ENCODE data around the gene TUBB6.

The TUBB6 gene

DNA sequence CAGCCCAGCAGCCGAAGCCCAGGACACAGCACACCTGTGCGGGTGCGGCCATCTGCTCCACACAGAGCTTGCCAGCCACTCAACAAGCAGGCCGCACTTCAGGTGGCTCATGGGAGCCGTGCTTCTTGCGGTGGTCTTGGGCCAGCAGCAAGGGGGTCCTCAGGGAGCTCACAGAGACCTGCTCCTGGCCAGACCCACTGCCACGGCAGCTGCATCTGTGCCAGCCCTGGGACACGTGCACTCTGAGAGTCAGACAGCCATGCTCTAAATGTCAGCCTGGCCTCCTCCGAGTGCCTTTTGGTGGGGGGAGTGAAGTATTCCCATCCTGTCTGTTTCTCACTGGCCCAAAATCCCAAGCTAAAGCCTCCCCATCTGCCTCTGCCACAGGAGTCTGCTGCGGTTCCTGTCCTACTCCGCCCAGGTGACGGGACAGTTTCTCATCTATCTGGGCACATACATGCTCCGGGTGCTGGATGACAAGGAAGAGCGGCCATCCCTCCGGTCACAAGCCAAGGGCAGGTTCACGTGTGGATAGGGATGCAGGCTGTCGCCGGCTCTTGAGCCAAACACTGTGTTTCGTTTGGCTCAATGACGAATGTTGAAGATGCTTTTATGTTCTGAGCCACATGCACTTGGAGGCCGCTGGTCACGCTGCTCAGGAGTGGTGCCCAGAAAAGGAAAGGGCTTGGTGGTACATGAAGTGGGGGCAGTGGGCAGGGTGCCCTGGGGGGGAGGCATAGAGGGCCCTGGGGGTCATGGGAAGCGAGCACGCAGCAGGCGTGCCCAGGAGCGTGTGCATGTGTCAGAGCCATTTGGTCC is 31.1 kb upstream of the TUBB6 start:
- H3K4me3 ChIP-seq (ENCODE audit: control insufficient read depth, low read depth, low read length): no peak overlapping the region
- TF ChIP-seq, protein P1, sequence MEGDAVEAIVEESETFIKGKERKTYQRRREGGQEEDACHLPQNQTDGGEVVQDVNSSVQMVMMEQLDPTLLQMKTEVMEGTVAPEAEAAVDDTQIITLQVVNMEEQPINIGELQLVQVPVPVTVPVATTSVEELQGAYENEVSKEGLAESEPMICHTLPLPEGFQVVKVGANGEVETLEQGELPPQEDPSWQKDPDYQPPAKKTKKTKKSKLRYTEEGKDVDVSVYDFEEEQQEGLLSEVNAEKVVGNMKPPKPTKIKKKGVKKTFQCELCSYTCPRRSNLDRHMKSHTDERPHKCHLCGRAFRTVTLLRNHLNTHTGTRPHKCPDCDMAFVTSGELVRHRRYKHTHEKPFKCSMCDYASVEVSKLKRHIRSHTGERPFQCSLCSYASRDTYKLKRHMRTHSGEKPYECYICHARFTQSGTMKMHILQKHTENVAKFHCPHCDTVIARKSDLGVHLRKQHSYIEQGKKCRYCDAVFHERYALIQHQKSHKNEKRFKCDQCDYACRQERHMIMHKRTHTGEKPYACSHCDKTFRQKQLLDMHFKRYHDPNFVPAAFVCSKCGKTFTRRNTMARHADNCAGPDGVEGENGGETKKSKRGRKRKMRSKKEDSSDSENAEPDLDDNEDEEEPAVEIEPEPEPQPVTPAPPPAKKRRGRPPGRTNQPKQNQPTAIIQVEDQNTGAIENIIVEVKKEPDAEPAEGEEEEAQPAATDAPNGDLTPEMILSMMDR (conservative IDR thresholded peaks at IDR 0.05; ENCODE audit: control insufficient read depth, insufficient read depth, low read depth, low read length): no peak
- DNase-seq (ENCODE audit: low read depth): no peak

- no peak for DNase-seq (ENCODE audit: low read depth)
- TF ChIP-seq, protein P1 (conservative IDR thresholded peaks at IDR 0.05; ENCODE audit: control insufficient read depth, insufficient read depth, low read depth, low read length): no peak
- peak overlapping the region; percentile 42 for H3K4me3 ChIP-seq (ENCODE audit: control insufficient read depth, low read depth, low read length)
These were observed 29.8 kb upstream of the TUBB6 start for GRCh38 chr18:12278215-12278671.

DNA sequence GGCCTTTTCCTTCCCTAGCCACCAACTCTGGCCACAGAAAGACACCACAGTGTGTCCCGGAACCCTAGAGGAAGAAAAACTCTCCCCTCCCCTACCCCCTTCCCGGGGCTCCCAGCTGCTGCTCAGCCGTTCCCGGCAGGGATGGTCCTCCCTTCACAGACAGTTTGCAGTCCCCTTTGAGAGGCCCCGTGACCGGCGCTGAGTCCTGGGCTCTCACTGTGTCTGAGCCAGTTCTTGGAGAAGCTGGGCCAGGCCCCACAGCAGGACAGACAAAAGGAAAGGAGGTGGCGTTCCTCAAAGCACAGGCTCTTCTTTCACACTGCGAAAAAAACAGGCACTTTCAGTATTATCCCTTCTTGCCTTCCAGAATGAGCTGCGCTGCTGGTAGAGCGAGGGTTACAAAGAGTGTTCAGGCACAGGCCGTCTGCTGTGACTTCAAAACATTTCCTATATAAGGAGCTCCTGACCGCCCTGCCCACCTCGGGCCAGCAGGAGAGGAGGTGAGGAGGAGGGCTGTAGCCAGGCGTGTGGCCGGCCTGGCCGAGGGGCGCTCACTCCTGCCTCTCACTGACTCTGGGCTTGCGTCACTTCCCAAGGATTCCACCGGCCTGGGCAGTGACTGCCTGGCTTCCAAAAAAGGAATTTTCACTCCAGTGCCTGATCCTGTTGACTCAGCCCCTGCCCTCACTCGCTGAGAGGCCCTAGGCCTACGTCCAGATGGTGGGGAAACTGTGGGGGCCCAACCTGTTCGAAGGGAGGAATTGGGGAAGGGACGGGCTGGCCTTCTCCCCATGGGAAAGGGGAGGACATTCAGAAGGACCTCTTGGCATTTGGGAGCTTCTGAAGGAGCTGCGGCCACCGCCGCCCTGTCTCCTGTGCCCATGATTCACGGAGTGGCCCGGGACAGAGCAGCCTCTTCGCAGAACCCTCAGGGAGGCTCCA is 29.0 kb upstream of the TUBB6 start:
- peak overlapping the region; percentile 42 for H3K4me3 ChIP-seq (ENCODE audit: control insufficient read depth, low read depth, low read length)
- TF ChIP-seq, protein P1 (conservative IDR thresholded peaks at IDR 0.05; ENCODE audit: control insufficient read depth, insufficient read depth, low read depth, low read length): no peak
- peak; percentile 94 for DNase-seq (ENCODE audit: low read depth)

DNA sequence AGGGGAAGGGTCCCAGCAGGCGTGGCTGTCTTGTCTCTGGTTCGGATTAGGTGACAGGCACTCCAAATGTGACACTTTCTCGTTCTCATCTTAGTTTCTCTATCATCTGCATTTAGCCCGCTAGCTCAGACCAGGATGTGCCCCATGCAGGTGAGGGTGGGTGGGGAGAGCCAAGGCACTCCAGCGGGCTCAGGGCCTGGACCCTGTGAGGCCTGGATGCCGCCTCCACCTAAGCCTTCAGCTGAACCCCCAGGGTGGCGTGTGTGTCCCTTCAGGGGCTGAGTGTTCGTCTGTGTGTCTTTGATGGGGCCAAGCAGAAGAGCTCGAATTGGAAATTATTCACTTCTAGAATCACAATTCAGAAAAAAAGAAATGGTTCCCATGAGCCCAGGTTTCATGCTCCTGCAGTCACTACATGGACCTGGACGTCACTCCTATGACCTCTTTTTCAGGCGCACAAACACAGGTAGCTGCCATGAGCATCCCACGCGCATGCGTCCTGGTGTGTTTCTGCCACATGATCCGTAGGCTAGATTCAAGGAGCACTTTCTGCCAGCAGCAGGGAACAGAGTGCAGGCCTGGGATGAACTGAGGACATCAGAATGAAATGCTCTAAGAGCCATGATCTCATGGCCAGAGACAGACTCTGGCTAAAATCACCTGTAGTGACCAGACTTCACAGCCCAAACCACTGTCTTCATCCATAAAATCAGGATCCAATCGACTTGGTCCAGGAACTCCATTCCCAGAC is 28.1 kb upstream of the TUBB6 start:
- H3K4me3 ChIP-seq (ENCODE audit: control insufficient read depth, low read depth, low read length): peak overlapping the region; percentile 10
- TF ChIP-seq, protein P1 (conservative IDR thresholded peaks at IDR 0.05; ENCODE audit: control insufficient read depth, insufficient read depth, low read depth, low read length): no peak
- DNase-seq (ENCODE audit: low read depth): no peak

- no peak for DNase-seq (ENCODE audit: low read depth)
- H3K4me3 ChIP-seq (ENCODE audit: control insufficient read depth, low read depth, low read length): no peak overlapping the region
- TF ChIP-seq, protein P1 (conservative IDR thresholded peaks at IDR 0.05; ENCODE audit: control insufficient read depth, insufficient read depth, low read depth, low read length): no peak
These were observed 26.2 kb upstream of the TUBB6 start for GRCh38 chr18:12281861-12282260.

- peak; percentile 86 for DNase-seq (ENCODE audit: low read depth)
- TF ChIP-seq, protein P1 (conservative IDR thresholded peaks at IDR 0.05; ENCODE audit: control insufficient read depth, insufficient read depth, low read depth, low read length): no peak
- H3K4me3 ChIP-seq (ENCODE audit: control insufficient read depth, low read depth, low read length): no peak overlapping the region
These were observed 25.5 kb upstream of the TUBB6 start for GRCh38 chr18:12282442-12283039.
